ENCODE results near the gene CHST13.

The CHST13 gene

DNA sequence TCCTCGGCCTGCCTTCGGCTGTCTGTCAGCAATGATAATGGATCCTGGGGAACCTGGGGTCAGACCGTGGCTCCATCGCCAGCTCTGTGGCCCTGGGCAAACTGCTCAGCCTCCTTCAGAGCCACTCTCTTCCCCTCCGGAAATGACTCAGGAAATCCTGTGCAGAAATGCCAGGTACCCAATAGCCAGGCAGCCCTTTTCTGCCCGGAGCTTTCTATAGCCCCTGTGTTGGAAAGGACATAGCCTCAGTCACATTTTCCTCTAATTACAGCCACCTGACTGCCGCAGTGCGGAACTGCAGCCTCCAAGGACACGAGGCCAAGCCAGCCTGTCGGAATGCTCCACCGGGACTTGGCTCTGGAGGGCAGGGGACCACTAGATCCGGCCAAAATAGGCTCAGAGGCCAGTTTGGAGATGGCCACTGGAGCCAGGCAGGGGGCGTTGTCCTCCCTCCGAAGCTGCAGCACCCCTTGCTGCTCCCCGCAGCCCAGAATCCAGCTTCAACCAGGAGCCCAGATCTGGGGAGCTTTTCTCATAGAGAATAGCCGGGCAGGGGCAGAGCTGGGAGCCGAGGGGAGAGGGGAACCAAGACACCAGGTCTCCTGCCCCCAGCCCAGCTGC, 36.7 kb upstream of the CHST13 start:
- no peak for DNase-seq (ENCODE audit: low read depth in 3 of 3)

GRCh38 chr3:126488185-126488584, 35.8 kb upstream of the CHST13 start:
- DNase-seq (ENCODE audit: low read depth in 3 of 3) = no peak

GRCh38 chr3:126488886-126489569, 34.9 kb upstream of the CHST13 start:
- no peak for DNase-seq (ENCODE audit: low read depth in 3 of 3)

- DNase-seq (ENCODE audit: low read depth in 3 of 3) = no peak
Observed at GRCh38 chr3:126490619-126491018, 33.3 kb upstream of the CHST13 start.

- DNase-seq (ENCODE audit: low read depth in 3 of 3) = no peak
Observed at GRCh38 chr3:126491221-126492013, 32.5 kb upstream of the CHST13 start.

DNA sequence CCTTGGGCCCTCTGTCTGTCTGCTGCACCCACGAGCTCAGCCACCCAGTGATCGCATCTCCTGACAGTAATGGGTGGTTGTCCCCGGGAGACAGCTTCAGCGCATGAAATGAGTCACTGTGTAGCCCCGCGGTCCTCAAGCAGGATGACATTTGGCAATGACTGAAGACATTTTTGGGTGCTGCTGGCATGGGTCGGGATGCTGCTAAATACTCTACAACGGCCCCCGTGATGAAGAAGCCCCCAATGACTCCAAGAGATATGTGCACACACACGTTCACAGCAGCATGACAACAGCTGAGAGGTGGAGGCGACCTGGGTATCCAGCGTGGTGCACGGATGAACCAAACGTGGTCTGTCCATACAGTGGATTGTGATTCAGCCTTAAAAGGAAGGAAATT, 30.9 kb upstream of the CHST13 start:
- DNase-seq (ENCODE audit: low read depth in 3 of 3) = no peak

- DNase-seq (ENCODE audit: low read depth in 3 of 3) = no peak
Observed at GRCh38 chr3:126493739-126494138, 30.2 kb upstream of the CHST13 start.

DNA sequence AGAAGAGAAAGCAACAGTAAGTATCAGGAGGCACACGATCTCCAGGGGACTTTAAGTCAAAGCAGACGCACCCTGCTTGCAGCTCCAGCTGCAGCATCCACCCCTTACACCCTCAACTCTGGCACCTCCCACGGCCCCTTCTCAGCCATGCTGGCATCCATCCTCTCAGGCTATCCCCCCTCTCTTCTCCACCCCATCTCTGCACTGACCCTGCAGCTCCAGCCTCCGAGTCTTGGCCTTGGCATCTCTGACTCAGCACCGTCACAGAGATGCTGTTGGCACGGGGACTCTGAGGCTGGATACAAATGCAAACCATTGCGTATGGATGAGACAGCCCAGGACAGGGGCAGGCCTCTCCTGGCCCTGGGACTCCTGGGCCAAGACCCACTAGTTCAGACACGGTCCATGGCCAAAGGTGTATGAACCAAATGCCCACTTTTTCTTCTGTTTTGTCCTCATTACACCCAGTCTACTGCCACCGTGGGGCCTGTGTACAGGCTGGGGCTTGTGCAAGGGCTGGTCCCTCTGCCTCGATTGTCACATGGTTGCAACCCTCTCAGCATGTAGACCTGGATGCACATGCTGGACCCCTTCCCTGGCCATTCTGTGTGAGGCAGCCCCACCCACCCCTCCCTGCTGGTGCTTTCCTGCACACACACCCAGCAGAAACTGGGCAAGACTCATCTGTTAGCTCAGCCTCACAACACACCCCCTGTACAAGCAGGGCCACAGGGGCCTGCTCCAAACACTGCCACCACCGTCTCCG, 29.6 kb upstream of the CHST13 start:
- no peak for DNase-seq (ENCODE audit: low read depth in 3 of 3)

DNA sequence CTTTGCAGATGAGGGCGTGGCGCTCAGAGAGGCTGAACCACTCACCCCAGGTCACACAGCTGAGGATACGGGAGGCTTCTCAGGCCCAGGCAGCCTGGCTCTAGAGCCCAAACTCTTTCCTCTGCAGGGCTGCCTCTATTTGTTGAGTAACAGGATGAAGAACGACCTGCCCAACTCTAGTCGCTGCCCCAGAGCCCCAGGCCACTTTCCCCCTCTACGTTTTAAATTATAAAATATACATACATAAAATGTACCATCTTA, 29.1 kb upstream of the CHST13 start:
- DNase-seq (ENCODE audit: low read depth in 3 of 3) = no peak

DNA sequence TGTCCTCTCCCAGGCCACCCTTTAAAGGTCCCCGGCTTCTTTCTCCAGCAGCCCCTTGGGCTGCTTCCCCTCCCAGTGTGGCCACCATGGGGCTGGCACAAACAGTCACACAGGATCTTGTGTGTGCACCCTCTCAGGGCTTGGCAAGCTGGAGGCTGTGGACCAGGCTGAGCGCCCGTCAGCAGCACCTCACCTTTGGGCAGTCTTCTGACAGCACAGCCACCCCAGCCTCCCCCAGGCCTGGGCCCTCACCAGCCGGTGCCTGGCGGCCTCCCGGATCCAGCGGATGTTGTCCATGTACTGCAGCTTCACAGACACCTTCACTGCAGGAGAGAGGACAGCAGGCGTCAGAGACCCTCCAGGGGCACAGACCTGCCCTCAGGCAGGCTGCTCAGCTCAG, 28.2 kb upstream of the CHST13 start:
- DNase-seq (ENCODE audit: low read depth in 3 of 3) = no peak

DNA sequence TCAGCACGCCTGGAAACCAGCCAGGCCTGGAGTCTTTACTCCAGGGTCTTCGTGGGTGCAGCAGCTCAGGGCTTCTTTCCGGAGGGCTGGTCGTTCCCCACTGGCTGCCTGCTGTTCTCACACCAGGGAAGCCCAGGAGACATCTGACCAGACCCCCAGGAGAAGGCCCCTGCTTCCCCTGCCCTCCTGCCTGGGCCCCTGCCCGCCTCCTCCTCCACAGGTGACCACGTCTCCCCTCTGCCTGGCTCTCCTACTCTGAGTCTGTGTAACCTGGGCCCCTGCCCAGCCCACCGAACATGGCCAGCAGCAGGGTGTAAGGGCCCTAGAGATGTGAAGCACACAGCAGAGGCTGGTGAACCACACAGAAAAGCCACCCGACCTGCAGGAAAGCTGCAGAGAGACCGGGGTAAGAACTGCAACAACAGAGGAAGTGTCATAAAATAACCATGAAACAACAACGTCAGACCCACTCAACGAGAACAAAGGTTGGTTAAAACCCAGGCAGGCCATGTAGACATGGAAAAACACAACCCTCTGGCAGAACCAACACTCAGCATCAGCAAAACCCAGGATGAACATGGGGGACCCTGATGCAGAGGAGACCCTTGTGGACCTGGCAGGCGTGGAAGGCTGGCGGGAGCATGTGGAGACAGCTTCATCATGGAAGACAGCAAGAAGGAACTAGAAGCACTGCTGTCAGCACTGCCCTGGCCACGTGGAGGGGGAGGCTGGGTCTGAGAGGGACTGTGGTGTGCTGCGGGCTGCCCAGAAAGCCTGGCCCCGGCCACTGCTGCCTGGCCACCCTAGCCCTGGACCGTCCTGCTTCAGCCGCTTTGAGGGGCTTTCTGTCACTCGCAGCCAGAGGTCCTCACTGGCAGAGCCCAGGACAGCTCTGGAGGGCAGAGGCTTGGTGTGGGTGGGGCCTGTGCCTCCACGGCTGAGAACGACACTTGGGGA, 26.8 kb upstream of the CHST13 start:
- no peak for DNase-seq (ENCODE audit: low read depth in 3 of 3)

GRCh38 chr3:126497956-126498355, 26.0 kb upstream of the CHST13 start:
- no peak for DNase-seq (ENCODE audit: low read depth in 3 of 3)

DNA sequence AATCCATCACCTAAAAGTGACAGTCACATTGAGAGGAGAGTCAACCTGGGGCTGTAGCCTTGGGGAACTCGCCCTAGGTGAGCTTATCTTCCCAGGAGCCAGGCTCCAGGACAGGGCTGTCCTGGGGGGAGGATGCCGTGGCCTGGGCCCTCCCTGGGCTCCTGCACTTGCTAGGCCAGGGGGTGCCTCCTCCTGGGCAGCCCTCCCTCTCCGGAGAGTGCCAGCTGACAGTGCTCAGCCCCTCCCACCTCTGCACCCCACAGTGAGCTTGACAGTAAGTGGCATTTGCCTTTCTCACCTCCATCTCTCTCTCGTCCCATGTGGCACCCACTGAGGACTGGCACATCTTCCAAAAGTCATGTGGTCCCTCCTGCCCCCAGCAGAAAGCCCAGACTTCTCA, 25.5 kb upstream of the CHST13 start:
- DNase-seq (ENCODE audit: low read depth in 3 of 3) = no peak

- DNase-seq (ENCODE audit: low read depth in 3 of 3) = no peak
Observed at GRCh38 chr3:126498929-126499328, 25.0 kb upstream of the CHST13 start.

- no peak for DNase-seq (ENCODE audit: low read depth in 3 of 3)
Observed at GRCh38 chr3:126499401-126499800, 24.6 kb upstream of the CHST13 start.

DNA sequence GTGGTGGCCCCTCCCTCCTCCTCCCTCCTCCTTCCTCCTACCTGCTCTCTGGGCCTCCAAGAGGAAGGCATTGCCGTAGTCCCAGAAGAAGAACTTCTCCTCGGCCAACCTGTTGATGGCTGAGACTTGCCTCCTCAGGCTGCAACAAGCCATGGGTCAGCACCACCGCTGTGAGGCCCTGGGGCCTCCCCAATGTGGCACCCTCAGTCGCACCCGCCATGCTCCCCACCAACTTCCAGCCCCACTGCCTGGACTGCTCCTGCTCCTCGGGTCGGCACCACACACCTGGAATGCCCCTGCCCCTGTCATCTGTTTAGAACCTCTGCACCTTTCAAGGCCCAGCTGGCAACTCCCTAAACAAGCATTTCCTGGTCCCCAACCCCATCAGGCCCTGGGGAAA, 23.9 kb upstream of the CHST13 start:
- no peak for DNase-seq (ENCODE audit: low read depth in 3 of 3)

DNA sequence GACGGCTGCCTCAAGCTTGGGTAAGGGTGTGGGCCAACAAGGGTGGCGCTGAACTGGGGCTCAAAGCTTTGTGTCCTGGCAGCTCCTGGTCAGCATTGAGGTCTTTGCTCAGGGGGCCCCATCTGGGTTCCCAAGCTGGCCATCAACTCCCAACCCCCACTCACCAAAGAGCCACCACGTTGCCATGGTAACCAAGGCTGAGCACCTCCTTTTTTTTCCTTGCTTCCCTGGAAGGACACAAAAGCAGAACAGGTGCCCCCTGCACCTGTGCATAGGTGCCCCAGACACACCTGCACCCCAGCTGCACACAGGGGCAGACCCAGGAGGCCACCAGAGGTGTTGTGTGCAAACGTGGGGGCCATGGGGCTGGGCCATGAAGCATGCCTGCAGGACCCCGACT, 22.9 kb upstream of the CHST13 start:
- DNase-seq (ENCODE audit: low read depth in 3 of 3) = no peak

DNA sequence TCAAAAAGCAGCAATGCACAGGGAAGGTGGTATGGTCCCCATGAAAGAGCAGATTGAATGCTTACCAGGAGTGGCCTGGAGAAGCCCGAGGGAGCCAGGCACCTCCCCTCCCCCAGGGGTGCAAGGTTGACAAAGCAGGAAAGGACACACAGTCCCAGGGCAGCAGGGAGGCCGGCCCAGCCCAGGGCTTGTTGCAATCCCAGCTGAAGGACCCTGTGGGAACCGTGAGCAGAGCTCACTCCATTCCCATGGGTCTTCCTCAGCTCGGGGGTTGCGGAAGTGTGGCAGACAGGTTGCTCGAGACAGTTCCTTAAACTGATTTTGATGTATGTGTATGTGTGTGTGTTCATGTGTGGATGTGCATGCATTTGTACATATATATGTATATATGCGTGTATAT, 22.2 kb upstream of the CHST13 start:
- DNase-seq (ENCODE audit: low read depth in 3 of 3) = no peak

GRCh38 chr3:126502656-126503055, 21.3 kb upstream of the CHST13 start:
- no peak for DNase-seq (ENCODE audit: low read depth in 3 of 3)

DNA sequence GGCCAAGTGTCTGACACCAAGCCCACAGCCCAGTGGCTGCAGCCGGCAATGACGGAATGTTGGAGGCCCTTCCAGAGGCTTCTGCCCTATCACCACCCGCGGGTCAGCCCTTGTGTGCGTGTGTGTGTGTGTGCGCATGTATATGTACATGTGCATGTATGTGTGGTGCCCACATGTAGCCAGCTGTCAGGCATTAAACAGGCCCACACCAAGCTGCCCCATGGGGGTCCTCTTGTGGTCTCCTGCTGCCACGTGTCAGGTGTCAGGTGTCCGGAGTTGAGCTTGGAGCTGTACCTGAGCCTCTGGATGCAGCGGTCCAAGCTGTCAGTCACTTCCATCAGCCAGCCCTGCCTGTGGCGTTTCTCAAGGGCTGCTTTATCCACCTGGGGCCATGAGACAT, 20.3 kb upstream of the CHST13 start:
- DNase-seq (ENCODE audit: low read depth in 3 of 3) = no peak

DNA sequence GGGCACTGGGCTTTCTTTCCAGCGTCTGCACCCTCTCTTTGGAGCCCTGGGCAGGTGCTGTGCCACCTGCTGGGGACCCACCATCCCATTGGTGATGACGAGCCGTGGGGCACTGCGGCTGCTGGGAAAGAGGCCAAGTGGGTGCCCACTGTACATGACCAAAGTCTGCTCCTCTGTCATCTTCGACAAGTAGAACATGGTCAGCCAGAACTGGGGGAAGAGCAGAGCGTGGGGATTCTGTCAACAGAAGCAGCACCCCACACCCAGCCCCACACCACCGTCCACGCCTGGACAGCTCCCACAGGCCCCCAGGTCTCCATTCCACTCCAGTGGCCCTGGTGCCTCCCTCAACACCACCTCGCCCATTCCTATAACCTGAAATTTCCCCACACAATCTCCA, 16.1 kb upstream of the CHST13 start:
- DNase-seq (ENCODE audit: low read depth in 3 of 3) = no peak

Data from stimulated activated CD4-positive, alpha-beta T cell treated with anti-CD3 and anti-CD28 coated beads, TNF-alpha, amount 100 ng/mL, for 4 hours (primary cell).